GM12892 (cell line): ENCODE results near the gene RPL6.

Source experiments
- POLR2A ChIP-seq: IDR thresholded peaks from 2 replicates; pipeline ENCODE4 v1.6.1; 2011; ENCODE audit warnings: low read depth, low read length, control low read depth
- POLR2AphosphoS5 ChIP-seq: IDR thresholded peaks from 2 replicates; pipeline ENCODE4 v1.6.1; 2011; ENCODE audit warnings: low read depth, low read length, control low read depth

DNA sequence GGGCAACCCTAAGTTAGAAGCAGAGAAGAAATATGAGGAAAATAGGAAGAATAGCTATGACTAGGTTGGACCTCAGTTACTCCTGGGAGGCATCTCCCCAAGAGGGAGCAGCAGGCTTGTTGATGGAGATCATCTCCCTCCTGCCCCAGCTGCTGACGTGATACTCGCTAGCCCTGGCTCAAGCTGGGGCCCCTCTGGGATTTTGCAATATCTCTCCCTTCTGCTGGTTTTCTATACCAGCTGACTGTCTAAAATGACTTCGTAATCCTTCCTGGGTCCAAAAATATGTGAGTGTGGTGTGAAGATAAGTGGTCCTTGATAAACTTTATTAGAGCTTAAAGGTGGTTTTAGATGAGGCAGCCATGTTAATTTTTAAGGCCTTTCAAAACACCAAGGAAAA, 22.7 kb downstream of the RPL6 start:
- TF ChIP-seq POLR2A (no peak), POLR2AphosphoS5 (no peak)
